Body of pancreas (tissue), 4 donors: ENCODE measurements around the gene C12orf57. TPM values are rescaled to one million over a fixed set of nuclear protein-coding genes. Genes with fewer than 3 reads are reported as not detected.
A peak's percentile ranks its signal among the peaks of the same experiment; 100 is the strongest.

Experiments used
- ATAC-seq: fragments of 150-250 bp; one replicate; pipeline ENCODE4 v1.9.1; 2016
- DNase-seq, 4 donors: peaks; one replicate each; pipeline ENCODE4 v3.0.0-alpha.2; 2019
- H3K27ac ChIP-seq, 4 donors: fragments of 200-600 bp; sonication (generic); 1 replicate in 3 of 4; 2 replicates in 1 of 4; pipeline versions ENCODE4 v1.5.1 to v1.6.1; 2016 to 2019; ENCODE audit warnings: mild to moderate bottlenecking in 1 of 4, mixed read lengths in 1 of 4, moderate library complexity in 1 of 4
- H3K27me3 ChIP-seq, 2 donors: fragments of 200-600 bp; sonication (generic); one replicate each; pipeline ENCODE4 v1.6.0; 2016; ENCODE audit warnings: mild to moderate bottlenecking in 1 of 2
- H3K36me3 ChIP-seq, 2 donors: fragments of 200-600 bp; sonication (generic); replicated peaks in 1 of 2; 2 replicates each; pipeline ENCODE4 v1.5.1; 2016; ENCODE audit warnings: low read depth in 2 of 2; ENCODE audit not compliant: insufficient read depth in 1 of 2
- H3K4me1 ChIP-seq: fragments of 200-600 bp; sonication (generic); one replicate; pipeline ENCODE4 v1.6.0; 2016
- H3K4me3 ChIP-seq, 2 donors: fragments of 200-600 bp; sonication (generic); 1 replicate in 1 of 2; 2 replicates in 1 of 2; pipeline ENCODE4 v1.5.1; 2016 to 2019
- H3K9me3 ChIP-seq, 3 donors: fragments of 200-600 bp; sonication (generic); 1 replicate in 2 of 3; 2 replicates in 1 of 3; pipeline ENCODE4 v1.5.1; 2016
- CTCF ChIP-seq, 7 experiments: fragments of 450-650 bp in 4 of 7; fragments of 200-600 bp in 3 of 7; sonication (generic) in 3 of 7; IDR thresholded peaks; one replicate each; pipeline ENCODE4 v1.5.1; 2016 to 2019; ENCODE audit warnings: antibody characterized with exemption in 7 of 7
- POLR2A ChIP-seq, 3 donors: fragments of 450-650 bp; IDR thresholded peaks; one replicate each; pipeline ENCODE4 v1.6.1; 2016; ENCODE audit warnings: antibody characterized with exemption in 3 of 3, mild to moderate bottlenecking in 2 of 3
- WGBS, 2 donors: methylation state at CpG; one replicate each; pipeline ENCODE4 v1.1.5; 2017; 5-methylcytosine and 5-hydroxymethylcytosine counted together
- intact Hi-C: fragments of 100-400 bp; cut with DNase I; formaldehyde crosslinking; loops from one replicate; pipeline ENCODE4 v1.15.1; 2023
- total RNA-seq, 2 donors: library from RNA; depleted of rRNA; stranded (reverse); fragments of >200 nt; gene quantifications; one replicate each; pipeline ENCODE4 v1.1.0, GENCODE V29; 2016

Gene C12orf57
- total RNA-seq, 2 donors from 2014 or later: 219 to 302 TPM

- H3K4me1 ChIP-seq: peaks cover 22% of the 10 kb centered on the region
- no peaks in the 10 kb centered on the region for H3K9me3 ChIP-seq
- ATAC-seq (no peak), DNase-seq (no peak)
- intact Hi-C loops: no loop called here
- WGBS, 2 donors: 32 to 63% methylated on average over 7 of the region's 7 CpGs
- no peaks in the 10 kb centered on the region for H3K36me3 ChIP-seq
- H3K4me3 ChIP-seq: no peak overlapping the region
- H3K27me3 ChIP-seq: no peaks in the 10 kb centered on the region
- H3K27ac ChIP-seq: no peak overlapping the region
- TF ChIP-seq CTCF (IDR thresholded peaks at IDR 0.05) (no peak), POLR2A (IDR thresholded peaks at IDR 0.05) (no peak)
These were observed 22.3 kb upstream of the C12orf57 start for GRCh38 chr12:6921539-6921938.

- intact Hi-C loops: no loop called here
- Histone ChIP-seq H3K27me3 (no peaks in the 10 kb centered on the region), H3K9me3 (no peaks in the 10 kb centered on the region), H3K27ac (no peak overlapping the region), H3K36me3 (no peaks in the 10 kb centered on the region), H3K4me1 (peaks cover 30% of the 10 kb centered on the region), H3K4me3 (no peak overlapping the region)
- peak in 1 of 4 donors; percentile 46 for DNase-seq
- ATAC-seq: no peak
- WGBS, 2 donors: 62 to 64% methylated on average over 5 to 9 of the region's 9 CpGs
- no peak for TF ChIP-seq POLR2A (IDR thresholded peaks at IDR 0.05)
- TF ChIP-seq CTCF (IDR thresholded peaks at IDR 0.05): no peak
These were observed 21.6 kb upstream of the C12orf57 start for GRCh38 chr12:6921996-6922946.

- Histone ChIP-seq H3K27me3 (no peaks in the 10 kb centered on the region), H3K36me3 (no peaks in the 10 kb centered on the region), H3K4me3 (no peak overlapping the region), H3K9me3 (no peaks in the 10 kb centered on the region), H3K27ac (no peak overlapping the region), H3K4me1 (peaks cover 31% of the 10 kb centered on the region)
- ATAC-seq (no peak), DNase-seq (no peak)
- 55 to 56% methylated on average over 10 of the region's 10 CpGs for WGBS, 2 donors
- TF ChIP-seq POLR2A (IDR thresholded peaks at IDR 0.05) (no peak), CTCF (IDR thresholded peaks at IDR 0.05) (no peak)
- intact Hi-C loops: no loop called here
These were observed 20.7 kb upstream of the C12orf57 start for GRCh38 chr12:6923003-6923732.

- WGBS, 2 donors: 21 to 25% methylated on average over 6 of the region's 6 CpGs
- TF ChIP-seq CTCF (IDR thresholded peaks at IDR 0.05): no peak
- no peak for TF ChIP-seq POLR2A (IDR thresholded peaks at IDR 0.05)
- H3K4me1 ChIP-seq: peaks cover 31% of the 10 kb centered on the region
- H3K36me3 ChIP-seq: no peaks in the 10 kb centered on the region
- no peak overlapping the region for H3K4me3 ChIP-seq
- no peaks in the 10 kb centered on the region for H3K27me3 ChIP-seq
- DNase-seq: peak in 1 of 4 donors; percentile 32
- no peaks in the 10 kb centered on the region for H3K9me3 ChIP-seq
- ATAC-seq: no peak
- H3K27ac ChIP-seq: peak overlapping the region in 3 of 4 donors; percentile 88 to 93 (median 93)
- intact Hi-C loops: no loop called here
These were observed 20.0 kb upstream of the C12orf57 start for GRCh38 chr12:6923851-6924250.
